Lung (tissue), 12 donors: ENCODE data around the gene AHCY. TPM values are rescaled to one million over a fixed set of nuclear protein-coding genes. Genes with fewer than 3 reads are reported as not detected.

Source experiments
- ATAC-seq: fragments of 200-7000 bp; cut with Tn5 transposase; one replicate; pipeline ENCODE4 v1.9.1; 2020; ENCODE audit warnings: moderate number of reproducible peaks; ENCODE audit not compliant: insufficient read depth, low FRiP score
- DNase-seq, 3 donors: peaks; one replicate each; pipeline ENCODE4 v3.0.0-alpha.2; 2013 to 2017
- H3K27ac ChIP-seq, 2 donors: one replicate each; pipeline ENCODE4 v1.5.1; 2013; ENCODE audit warnings: mild to moderate bottlenecking in 2 of 2, moderate library complexity in 2 of 2, control low read depth in 1 of 2, inconsistent platforms in 1 of 2, low read depth in 1 of 2, low read length in 1 of 2
- H3K27me3 ChIP-seq, 3 donors: one replicate each; pipeline ENCODE4 v1.5.1; 2013; ENCODE audit warnings: low read length in 2 of 3; ENCODE audit not compliant: control insufficient read depth in 3 of 3, insufficient read depth in 3 of 3
- H3K36me3 ChIP-seq, 4 donors: one replicate each; pipeline ENCODE4 v1.5.1; 2013; ENCODE audit warnings: low read length in 4 of 4, mild to moderate bottlenecking in 1 of 4, moderate library complexity in 1 of 4; ENCODE audit not compliant: control insufficient read depth in 4 of 4, insufficient read depth in 4 of 4
- H3K4me1 ChIP-seq, 5 donors: one replicate each; pipeline ENCODE4 v1.5.1; 2013; ENCODE audit warnings: low read length in 5 of 5, mild to moderate bottlenecking in 2 of 5, moderate library complexity in 1 of 5; ENCODE audit not compliant: control insufficient read depth in 5 of 5, insufficient read depth in 5 of 5
- H3K4me3 ChIP-seq: one replicate; pipeline ENCODE4 v1.5.1; 2013; ENCODE audit warnings: mild to moderate bottlenecking, control low read depth, moderate library complexity
- H3K9ac ChIP-seq, 2 donors: one replicate each; pipeline ENCODE4 v1.5.1; 2013; ENCODE audit warnings: low read length in 2 of 2, control low read depth in 1 of 2; ENCODE audit not compliant: insufficient read depth in 1 of 2
- H3K9me3 ChIP-seq, 4 donors: one replicate each; pipeline ENCODE4 v1.5.1; 2013; ENCODE audit warnings: low read length in 3 of 4, mild to moderate bottlenecking in 1 of 4, moderate library complexity in 1 of 4; ENCODE audit not compliant: control insufficient read depth in 4 of 4, insufficient read depth in 3 of 4
- WGBS, 2 donors: extraction: QIAGEN DNeasy Blood & Tissue Kit; methylation state at CpG; one replicate each; pipeline ENCODE4 v1.1.7; 2013; 5-methylcytosine and 5-hydroxymethylcytosine counted together
- polyA plus RNA-seq, 2 donors: library from polyadenylated mRNA; stranded (reverse); fragments of 200-250 nt; gene quantifications; one replicate each; pipeline ENCODE4 v1.2.1, GENCODE V29; 2013
- total RNA-seq, 2 donors: library from RNA; depleted of rRNA in 1 of 2; stranded (reverse); fragments of >200 nt in 1 of 2; gene quantifications; one replicate each; pipeline ENCODE4 v1.2.1, GENCODE V29; 2014 to 2021
- TF ChIP-seq, protein P1 (sequence below): IDR thresholded peaks from 2 replicates; pipeline ENCODE4 v1.5.1; 2012; ENCODE audit warnings: mild to moderate bottlenecking; ENCODE audit errors: control extremely low read depth, extremely low read depth
- donor health status: control.
- donor health status: control.
- donor health status: Bipolar disorder and iron deficiency.
- donor health status: healthy.
- donor health status: DM: yes; HTN: yes; CAD: no.

The AHCY gene
- total and polyA plus RNA-seq, 4 donors = 40.2 to 116 (median 105) TPM

DNA sequence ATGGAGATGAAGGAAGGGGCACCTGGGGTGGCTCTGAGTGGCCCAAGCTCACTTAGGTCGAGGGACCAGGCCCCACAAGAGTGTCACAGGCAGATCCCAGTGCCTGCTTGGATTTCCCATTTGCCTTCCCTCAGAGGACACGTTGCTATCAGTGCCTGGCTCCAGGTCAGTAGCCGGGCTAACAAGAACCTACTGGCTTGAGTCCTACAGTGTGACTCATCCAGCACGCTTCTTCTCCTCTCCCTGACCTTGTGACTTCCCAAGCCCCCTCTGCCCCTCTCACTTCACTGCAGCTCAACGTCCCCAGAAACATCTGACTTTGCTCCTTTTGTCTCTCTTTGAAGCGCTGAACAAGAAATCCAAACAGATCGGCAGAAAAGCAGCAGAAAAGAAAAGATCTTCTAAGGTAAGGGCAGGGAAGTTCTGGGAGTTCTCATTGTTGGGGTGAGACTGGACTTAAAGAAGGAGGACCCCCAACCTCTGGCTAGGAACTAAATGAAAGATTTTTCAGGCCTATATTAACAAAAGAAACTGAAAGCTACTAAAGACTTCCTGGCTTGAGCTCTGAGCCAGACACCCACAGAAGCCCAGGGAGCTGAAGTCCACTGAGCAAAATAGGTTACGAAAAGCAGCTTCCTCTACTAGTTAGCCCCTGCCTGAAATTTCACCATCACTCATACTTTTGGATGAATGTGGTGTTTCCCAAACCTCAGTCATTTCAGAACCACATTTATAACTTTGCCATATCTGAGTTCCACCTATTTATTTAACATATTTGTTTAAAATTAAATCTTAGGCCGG is 40.5 kb downstream of the AHCY start:
- DNase-seq = peak in 2 of 3 donors; percentile 21 to 56

DNA sequence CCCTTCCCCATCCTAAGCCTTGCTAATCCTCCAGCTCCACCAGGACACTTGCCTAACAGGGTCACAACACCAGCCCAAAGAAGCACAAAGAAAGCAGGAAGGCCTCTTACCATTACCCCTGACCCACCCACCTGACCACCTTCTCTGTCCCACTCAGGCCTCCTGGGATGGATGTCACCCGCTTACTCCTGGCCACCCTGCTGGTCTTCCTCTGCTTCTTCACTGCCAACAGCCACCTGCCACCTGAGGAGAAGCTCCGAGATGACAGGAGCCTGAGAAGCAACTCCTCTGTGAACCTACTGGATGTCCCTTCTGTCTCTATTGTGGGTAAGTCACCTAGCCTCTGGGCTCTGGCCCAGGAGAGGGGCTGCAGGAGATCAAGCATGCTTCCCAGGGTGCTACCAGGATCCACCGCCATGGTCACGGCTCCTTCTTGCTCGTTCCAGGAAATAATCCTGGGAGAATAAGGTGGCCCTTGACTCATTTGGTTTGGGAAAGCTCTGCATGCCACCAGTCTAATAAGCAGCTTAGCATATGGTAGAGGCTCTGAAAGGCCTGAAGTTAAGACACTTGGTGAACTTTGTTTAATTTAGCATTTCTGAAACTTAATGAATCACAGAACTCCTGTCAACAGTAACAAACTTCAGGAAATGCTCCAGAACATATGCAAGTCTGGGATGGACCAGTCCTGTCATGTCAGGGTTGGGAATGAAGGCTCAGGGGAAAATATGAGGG is 42.8 kb downstream of the AHCY start:
- DNase-seq (no peak), ATAC-seq (no peak)
- no peaks in the 10 kb centered on the region for H3K36me3 ChIP-seq
- H3K9ac ChIP-seq = no peak overlapping the region
- peaks cover 0 to 10% (median 4%) of the 10 kb centered on the region in 5 donors for H3K4me1 ChIP-seq
- no peak overlapping the region for H3K27ac ChIP-seq
- TF ChIP-seq, protein P1, sequence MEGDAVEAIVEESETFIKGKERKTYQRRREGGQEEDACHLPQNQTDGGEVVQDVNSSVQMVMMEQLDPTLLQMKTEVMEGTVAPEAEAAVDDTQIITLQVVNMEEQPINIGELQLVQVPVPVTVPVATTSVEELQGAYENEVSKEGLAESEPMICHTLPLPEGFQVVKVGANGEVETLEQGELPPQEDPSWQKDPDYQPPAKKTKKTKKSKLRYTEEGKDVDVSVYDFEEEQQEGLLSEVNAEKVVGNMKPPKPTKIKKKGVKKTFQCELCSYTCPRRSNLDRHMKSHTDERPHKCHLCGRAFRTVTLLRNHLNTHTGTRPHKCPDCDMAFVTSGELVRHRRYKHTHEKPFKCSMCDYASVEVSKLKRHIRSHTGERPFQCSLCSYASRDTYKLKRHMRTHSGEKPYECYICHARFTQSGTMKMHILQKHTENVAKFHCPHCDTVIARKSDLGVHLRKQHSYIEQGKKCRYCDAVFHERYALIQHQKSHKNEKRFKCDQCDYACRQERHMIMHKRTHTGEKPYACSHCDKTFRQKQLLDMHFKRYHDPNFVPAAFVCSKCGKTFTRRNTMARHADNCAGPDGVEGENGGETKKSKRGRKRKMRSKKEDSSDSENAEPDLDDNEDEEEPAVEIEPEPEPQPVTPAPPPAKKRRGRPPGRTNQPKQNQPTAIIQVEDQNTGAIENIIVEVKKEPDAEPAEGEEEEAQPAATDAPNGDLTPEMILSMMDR = no peak
- no peak overlapping the region for H3K4me3 ChIP-seq
- no peaks in the 10 kb centered on the region for H3K27me3 ChIP-seq
- 91 to 93% methylated on average over 5 of the region's 5 CpGs for WGBS, 2 donors
- no peaks in the 10 kb centered on the region for H3K9me3 ChIP-seq

More for the DNA sequence above, 40.5 kb downstream of the AHCY start:
- H3K27ac ChIP-seq = peak overlapping the region; percentile 63 to 90
- TF ChIP-seq, protein P1 = no peak
- no peaks in the 10 kb centered on the region for H3K9me3 ChIP-seq
- ATAC-seq = no peak
- peaks cover 0 to 10% (median 4%) of the 10 kb centered on the region in 5 donors for H3K4me1 ChIP-seq
- H3K27me3 ChIP-seq = no peaks in the 10 kb centered on the region
- no peaks in the 10 kb centered on the region for H3K36me3 ChIP-seq
- 55 to 66% methylated on average over 9 of the region's 9 CpGs for WGBS, 2 donors
- peak overlapping the region in 1 of 2 donors; percentile 63 for H3K9ac ChIP-seq
- no peak overlapping the region for H3K4me3 ChIP-seq

DNA sequence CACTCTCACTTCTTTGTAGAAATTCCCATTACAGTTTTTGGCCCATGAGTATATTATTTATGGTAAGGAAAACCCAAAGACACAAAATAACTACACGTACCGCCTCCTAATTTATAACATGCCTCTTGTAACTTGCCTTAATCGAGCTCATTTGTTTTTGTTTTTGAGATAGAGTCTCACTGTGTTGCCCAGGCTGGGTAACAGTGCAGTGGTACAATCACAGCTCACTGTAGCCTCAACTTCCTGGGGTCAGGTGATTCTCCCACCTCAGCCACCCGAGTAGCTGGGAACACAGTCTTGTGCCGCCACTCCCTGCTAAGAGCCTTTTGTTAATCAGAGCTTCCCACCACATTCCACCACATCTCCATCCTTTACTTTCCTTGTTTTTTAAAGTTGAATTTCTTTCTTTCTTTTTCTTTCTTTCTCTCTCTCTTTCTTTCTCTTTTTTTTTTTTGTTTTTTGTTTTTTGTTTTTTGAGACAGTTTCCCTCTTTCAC is 46.5 kb downstream of the AHCY start:
- Histone ChIP-seq H3K9me3 (no peaks in the 10 kb centered on the region), H3K9ac (no peak overlapping the region), H3K4me1 (peaks cover 0 to 3% (median 0%) of the 10 kb centered on the region in 5 donors), H3K27ac (no peak overlapping the region), H3K36me3 (no peaks in the 10 kb centered on the region), H3K27me3 (no peaks in the 10 kb centered on the region), H3K4me3 (no peak overlapping the region)
- TF ChIP-seq, protein P1 = no peak
- WGBS, 2 donors = 76 to 87% methylated on average over 5 of the region's 5 CpGs
- ATAC-seq = no peak
- no peak for DNase-seq
